IMR-90 (cell line): Measurements from ENCODE around the gene SLC27A4. TPM values are rescaled to one million over a fixed set of nuclear protein-coding genes. Genes with fewer than 3 reads are reported as not detected.

Source experiments
- ATAC-seq: fragments of 200-7000 bp; cut with Tn5 transposase; 2 replicates; pipeline ENCODE4 v1.9.1; 2020; ENCODE audit warnings: low read depth, mild to moderate bottlenecking, moderate library complexity
- BruUV-seq: library from RNA; stranded (reverse); fragments of 400-500 nt; replicated peaks from 2 replicates; lab custom pipeline; 2021; lab: Mats Ljungman, UMichigan
- CTCF ChIA-PET: fragments of 300-600 bp; formaldehyde crosslinking; extraction: SDS; loops from one replicate; lab custom pipeline; 2021; ENCODE audit warnings: antibody characterized with exemption; lab: Yijun Ruan, JAX
- POLR2A ChIA-PET: fragments of 300-600 bp; sonication (Branson Sonifier 250); formaldehyde crosslinking; loops from one replicate; lab custom pipeline; 2022; ENCODE audit warnings: antibody characterized with exemption; ENCODE audit not compliant: unreplicated experiment; lab: Charles Lee
- DNase-seq: peaks from one replicate; pipeline ENCODE4 v3.0.0; 2013
- H2AFZ ChIP-seq: replicated peaks from 2 replicates; pipeline ENCODE3; 2013; ENCODE audit warnings: low read length, mild to moderate bottlenecking; ENCODE audit not compliant: poor library complexity
- H2AK5ac ChIP-seq: 2 replicates; pipeline ENCODE4 v1.6.1; 2013; ENCODE audit warnings: low read depth, low read length, inconsistent platforms
- H2AK9ac ChIP-seq: replicated peaks from 2 replicates; pipeline ENCODE3; 2013; ENCODE audit warnings: mild to moderate bottlenecking, low read depth, low read length, moderate library complexity; ENCODE audit not compliant: poor library complexity
- H2BK120ac ChIP-seq: 2 replicates; pipeline ENCODE4 v1.6.1; 2013; ENCODE audit warnings: low read depth, low read length, inconsistent platforms
- H2BK15ac ChIP-seq: 3 replicates; pipeline ENCODE4 v1.6.1; 2013; ENCODE audit warnings: low read depth, low read length, inconsistent platforms
- H2BK20ac ChIP-seq: 2 replicates; pipeline ENCODE4 v1.6.1; 2013; ENCODE audit warnings: low read depth, mild to moderate bottlenecking, inconsistent platforms, low read length, moderate library complexity
- H2BK5ac ChIP-seq: 2 replicates; pipeline ENCODE4 v1.6.1; 2013; ENCODE audit warnings: mild to moderate bottlenecking, low read depth, low read length, inconsistent platforms; ENCODE audit not compliant: poor library complexity, severe bottlenecking
- H3K14ac ChIP-seq: replicated peaks from 2 replicates; pipeline ENCODE4 v1.6.1; 2013; ENCODE audit warnings: low read depth, low read length, inconsistent platforms
- H3K18ac ChIP-seq: 2 replicates; pipeline ENCODE4 v1.6.1; 2013; ENCODE audit warnings: low read depth, low read length, control low read depth
- H3K23ac ChIP-seq: 2 replicates; pipeline ENCODE4 v1.6.1; 2013; ENCODE audit warnings: low read depth, low read length, inconsistent platforms
- H3K27ac ChIP-seq: 2 replicates; pipeline ENCODE4 v1.5.1; 2013; ENCODE audit warnings: mild to moderate bottlenecking, control low read depth, low read length; ENCODE audit not compliant: insufficient read depth
- H3K27me3 ChIP-seq: 2 replicates; pipeline ENCODE4 v1.6.1; 2013; ENCODE audit warnings: low read length; ENCODE audit not compliant: control insufficient read depth, insufficient read depth
- H3K36me3 ChIP-seq: 2 replicates; pipeline ENCODE4 v1.6.1; 2013; ENCODE audit warnings: low read length, mixed read lengths; ENCODE audit not compliant: control insufficient read depth, insufficient read depth
- H3K4ac ChIP-seq: 2 replicates; pipeline ENCODE4 v1.6.1; 2013; ENCODE audit warnings: low read depth, low read length, inconsistent platforms
- H3K4me1 ChIP-seq: 2 replicates; pipeline ENCODE4 v1.6.1; 2013; ENCODE audit warnings: low read length, mixed read lengths; ENCODE audit not compliant: control insufficient read depth, insufficient read depth
- H3K4me2 ChIP-seq: 2 replicates; pipeline ENCODE4 v1.6.1; 2013; ENCODE audit warnings: low read depth, mild to moderate bottlenecking, control low read depth, low read length, moderate library complexity
- H3K4me3 ChIP-seq: 2 replicates; pipeline ENCODE4 v1.5.1; 2013; ENCODE audit warnings: low read depth, mild to moderate bottlenecking, control low read depth, low read length, moderate library complexity; ENCODE audit not compliant: insufficient read depth
- H3K56ac ChIP-seq: 2 replicates; pipeline ENCODE4 v1.6.1; 2013; ENCODE audit warnings: low read length, inconsistent platforms; ENCODE audit not compliant: insufficient read depth; ENCODE audit errors: extremely low read depth
- H3K79me1 ChIP-seq, 2 experiments: 2 replicates each; pipeline ENCODE4 v1.6.1; 2013; ENCODE audit warnings: low read length in 2 of 2, inconsistent platforms in 1 of 2, low read depth in 1 of 2
- H3K9ac ChIP-seq: 2 replicates; pipeline ENCODE4 v1.6.1; 2013; ENCODE audit warnings: low read depth, low read length, control low read depth
- H3K9me1 ChIP-seq: 2 replicates; pipeline ENCODE4 v1.6.1; 2013; ENCODE audit warnings: low read length, inconsistent platforms; ENCODE audit not compliant: insufficient read depth
- H3K9me3 ChIP-seq: 2 replicates; pipeline ENCODE4 v1.6.1; 2013; ENCODE audit warnings: low read length; ENCODE audit not compliant: control insufficient read depth, insufficient read depth
- H4K20me1 ChIP-seq: 2 replicates; pipeline ENCODE4 v1.6.1; 2013; ENCODE audit warnings: low read length, inconsistent platforms; ENCODE audit not compliant: insufficient read depth
- H4K5ac ChIP-seq: 2 replicates; pipeline ENCODE4 v1.6.1; 2013; ENCODE audit warnings: mild to moderate bottlenecking, low read depth, low read length, control low read depth
- H4K8ac ChIP-seq, 2 experiments: 2 replicates each; pipeline ENCODE4 v1.6.1; 2013; ENCODE audit warnings: low read depth in 2 of 2, low read length in 2 of 2, control low read depth in 1 of 2, inconsistent platforms in 1 of 2
- H4K91ac ChIP-seq: 2 replicates; pipeline ENCODE4 v1.6.1; 2013; ENCODE audit warnings: low read depth, low read length, inconsistent platforms; ENCODE audit not compliant: insufficient read depth
- BHLHE40 ChIP-seq: fragments of 150-350 bp; IDR thresholded peaks from 2 replicates; pipeline ENCODE4 v1.6.1; 2016; ENCODE audit warnings: mild to moderate bottlenecking, low read depth, low read length
- CEBPB ChIP-seq: IDR thresholded peaks from 2 replicates; pipeline ENCODE4 v1.6.1; 2012; ENCODE audit warnings: low read depth, low read length, improper control_type of control experiment
- CHD1 ChIP-seq: IDR thresholded peaks from 2 replicates; pipeline ENCODE4 v1.6.1; 2012; ENCODE audit warnings: low read depth, low read length, improper control_type of control experiment
- CTCF ChIP-seq: conservative IDR thresholded peaks from 2 replicates; pipeline ENCODE4 v1.5.1; 2012; ENCODE audit warnings: mild to moderate bottlenecking, low read depth, low read length, improper control_type of control experiment
- ELK1 ChIP-seq: fragments of 150-350 bp; IDR thresholded peaks from 2 replicates; pipeline ENCODE4 v1.6.1; 2016; ENCODE audit warnings: low read depth, mild to moderate bottlenecking, low read length, moderate library complexity, borderline replicate concordance
- FOS ChIP-seq: fragments of 150-350 bp; IDR thresholded peaks from 2 replicates; pipeline ENCODE4 v1.6.1; 2016; ENCODE audit warnings: low read depth, low read length
- MAFK ChIP-seq: IDR thresholded peaks from 2 replicates; pipeline ENCODE4 v1.6.1; 2012; ENCODE audit warnings: low read depth, low read length, improper control_type of control experiment
- MAZ ChIP-seq: IDR thresholded peaks from 2 replicates; pipeline ENCODE4 v1.6.1; 2012; ENCODE audit warnings: low read depth, mild to moderate bottlenecking, low read length, improper control_type of control experiment, moderate library complexity, borderline replicate concordance
- MXI1 ChIP-seq: IDR thresholded peaks from 2 replicates; pipeline ENCODE4 v1.6.1; 2012; ENCODE audit warnings: low read depth, mild to moderate bottlenecking, low read length, moderate library complexity, borderline replicate concordance
- NFE2L2 ChIP-seq: fragments of 150-350 bp; IDR thresholded peaks from 2 replicates; pipeline ENCODE4 v1.6.1; 2016; ENCODE audit warnings: low read depth, mild to moderate bottlenecking, low read length
- POLR2A ChIP-seq: IDR thresholded peaks from 2 replicates; pipeline ENCODE4 v1.6.1; 2012; ENCODE audit warnings: mild to moderate bottlenecking, low read depth, low read length
- RAD21 ChIP-seq: IDR thresholded peaks from 2 replicates; pipeline ENCODE4 v1.6.1; 2012; ENCODE audit warnings: low read length, improper control_type of control experiment
- RCOR1 ChIP-seq: IDR thresholded peaks from 2 replicates; pipeline ENCODE4 v1.6.1; 2012; ENCODE audit warnings: mild to moderate bottlenecking, low read length, improper control_type of control experiment; ENCODE audit not compliant: insufficient replicate concordance
- RFX5 ChIP-seq: IDR thresholded peaks from 2 replicates; pipeline ENCODE4 v1.8.0; 2012; ENCODE audit warnings: low read depth, mild to moderate bottlenecking, low read length, moderate library complexity
- SMC3 ChIP-seq: fragments of 150-350 bp; IDR thresholded peaks from 2 replicates; pipeline ENCODE4 v1.6.1; 2016; ENCODE audit warnings: low read depth, mild to moderate bottlenecking, antibody characterized with exemption, low read length, moderate library complexity
- USF2 ChIP-seq: fragments of 150-350 bp; IDR thresholded peaks from 2 replicates; pipeline ENCODE4 v1.6.1; 2017; ENCODE audit warnings: mild to moderate bottlenecking, antibody characterized with exemption, low read length, low read depth
- dilution Hi-C: fragments of 300-500 bp; cut with HindIII; formaldehyde crosslinking; loops from one replicate; pipeline ENCODE4 v1.14.3; 2018; ENCODE audit warnings: low sequenced_read_pairs; ENCODE audit not compliant: unreplicated experiment
- in situ Hi-C: fragments of 300-500 bp; cut with MboI; formaldehyde crosslinking; loops from 3 replicates; pipeline ENCODE4 v1.14.3; 2019; ENCODE audit warnings: low sequenced_read_pairs, inconsistent platforms, mixed read lengths
- intact Hi-C: fragments of 100-400 bp; cut with micrococcal nuclease; formaldehyde crosslinking; loops from 2 replicates; pipeline ENCODE4 v1.10.0; 2022
- polyA plus RNA-seq, 3 experiments: library from polyadenylated mRNA; depleted of rRNA; stranded (reverse); fragments of >200 nt; gene quantifications; 2 replicates each; pipeline ENCODE4 v1.2.3, GENCODE V29; 2012; ENCODE audit warnings: low replicate concordance in 1 of 3
- total RNA-seq: library from RNA; depleted of rRNA; stranded (reverse); fragments of >200 nt; gene quantifications from 2 replicates; pipeline ENCODE4 v1.2.3, GENCODE V29; 2012

SLC27A4 gene
- total and polyA plus RNA-seq, 2 of the 4 experiments (the other 2 are of a cell fraction) = 9.7 to 13.7 TPM

GRCh38 chr9:128370367-128370751 is 30.0 kb downstream of the SLC27A4 start:
- Histone ChIP-seq H3K4me1 (peaks cover 14% of the 10 kb centered on the region), H2AFZ (peak overlapping the region; percentile 96), H3K9me3 (no peaks in the 10 kb centered on the region), H4K20me1 (0 out of 2 replicates have a peak, but pooled peaks cover 4% of the 10 kb centered on the region), H3K4ac (peak overlapping the region; percentile 97), H3K9ac (peak overlapping the region; percentile 98), H3K27me3 (no peaks in the 10 kb centered on the region), H3K14ac (peak overlapping the region; percentile 98), H3K23ac (peak overlapping the region; percentile 95; the same call in 1 of the 2 replicates), H3K18ac (no peak overlapping the region), H2AK9ac (peak overlapping the region; percentile 93), H2AK5ac (peak overlapping the region; percentile 87), H3K4me3 (peak overlapping the region; percentile 78), H3K56ac (peak overlapping the region; percentile 90), H3K4me2 (peak overlapping the region; percentile 43), H3K9me1 (peaks cover 12% of the 10 kb centered on the region), H3K27ac (peak overlapping the region; percentile 97), H2BK15ac (no peak overlapping the region), H2BK120ac (no peak overlapping the region; the same call in 1 of the 2 replicates), H2BK5ac (peak overlapping the region; percentile 92), H3K36me3 (peaks cover 2% of the 10 kb centered on the region; the same call in 1 of the 2 replicates), H4K91ac (peak overlapping the region; percentile 96), H3K79me1 (peaks cover 18 to 58% of the 10 kb centered on the region in 2 experiments), H4K5ac (peak overlapping the region; percentile 83), H4K8ac (peak overlapping the region; percentile 98), H2BK20ac (no peak overlapping the region)
- in situ Hi-C loops = no loop called here
- dilution Hi-C loops = no loop called here
- TF ChIP-seq CEBPB (no peak), CTCF (no peak), ELK1 (no peak), USF2 (no peak), SMC3 (no peak), BHLHE40 (no peak), RAD21 (no peak), CHD1 (no peak), POLR2A (no peak), RCOR1 (no peak), NFE2L2 (no peak), MAZ (no peak), RFX5 (no peak), MAFK (no peak), FOS (no peak), MXI1 (no peak)
- no TSS peak for BruUV-seq
- DNase-seq = no peak
- ATAC-seq = peak; percentile 1; the same call in 1 of the 2 replicates
- ChIA-PET CTCF (interaction anchor here (1.3 to 1.7 kb wide), 2 partner anchors 8 to 69 kb away, joined by 3 to 4 read pairs; no protein-coding TSS in a partner anchor), POLR2A (interaction anchor here (0.6 kb wide), 1 partner anchor 906 kb away, joined by 4 read pairs; no protein-coding TSS in a partner anchor)
- intact Hi-C loops = loop anchor here (2.0 kb wide), 1 partner anchor 48 kb away; no protein-coding TSS in a partner anchor
